ENCODE results near the gene GLI1.

GRCh38 chr12:57462251-57462911, 2.8 kb downstream of the GLI1 start:
- TF ChIP-seq TAF1 (IDR thresholded peaks at IDR 0.05; ENCODE audit: low read depth) (no peak), RAD21 (conservative IDR thresholded peaks at IDR 0.05) (peak; percentile 64), POLR2AphosphoS5 (IDR thresholded peaks at IDR 0.05) (peak; percentile 27), MXI1 (conservative IDR thresholded peaks at IDR 0.05; ENCODE audit: poor library complexity, severe bottlenecking) (no peak), EP300 (conservative IDR thresholded peaks at IDR 0.05; ENCODE audit: poor library complexity, severe bottlenecking) (no peak), CTCF (IDR thresholded peaks at IDR 0.05; ENCODE audit: poor library complexity, severe bottlenecking) (peak; percentile 90), REST (IDR thresholded peaks at IDR 0.05; ENCODE audit: borderline replicate concordance) (no peak), EZH2 (IDR thresholded peaks at IDR 0.05; ENCODE audit: borderline replicate concordance, insufficient read depth, low read length, poor library complexity, severe bottlenecking) (peak; percentile 33)

All from neural cell (in vitro differentiated cells).